SK-N-MC (cell line): ENCODE results near the gene PGM1.

ENCODE experiments used
- EZH2 ChIP-seq: fragments of 200-600 bp; sonication (generic); IDR thresholded peaks from one replicate; pipeline ENCODE4 v1.6.1; 2017; ENCODE audit warnings: antibody characterized with exemption
- POLR2AphosphoS5 ChIP-seq: IDR thresholded peaks from 2 replicates; pipeline ENCODE4 v1.6.1; 2012; ENCODE audit warnings: mild to moderate bottlenecking, low read depth, low read length, borderline replicate concordance

- no peak for TF ChIP-seq EZH2
- TF ChIP-seq POLR2AphosphoS5, result no peak
Measured at GRCh38 chr1:63603810-63604209, 10.6 kb downstream of the PGM1 start.
